ENCODE results near the gene SYTL2.
"Not testable (repeated sequence)": the region's sequence is repeated elsewhere in the genome, so short reads cannot be mapped to it uniquely, and the experiment has no call there.

SYTL2 gene

GRCh38 chr11:85787809-85788760, 22.9 kb downstream of the SYTL2 start:
- no peak for DNase-seq

GRCh38 chr11:85787168-85787567, 23.8 kb downstream of the SYTL2 start:
- no peak for DNase-seq

DNA sequence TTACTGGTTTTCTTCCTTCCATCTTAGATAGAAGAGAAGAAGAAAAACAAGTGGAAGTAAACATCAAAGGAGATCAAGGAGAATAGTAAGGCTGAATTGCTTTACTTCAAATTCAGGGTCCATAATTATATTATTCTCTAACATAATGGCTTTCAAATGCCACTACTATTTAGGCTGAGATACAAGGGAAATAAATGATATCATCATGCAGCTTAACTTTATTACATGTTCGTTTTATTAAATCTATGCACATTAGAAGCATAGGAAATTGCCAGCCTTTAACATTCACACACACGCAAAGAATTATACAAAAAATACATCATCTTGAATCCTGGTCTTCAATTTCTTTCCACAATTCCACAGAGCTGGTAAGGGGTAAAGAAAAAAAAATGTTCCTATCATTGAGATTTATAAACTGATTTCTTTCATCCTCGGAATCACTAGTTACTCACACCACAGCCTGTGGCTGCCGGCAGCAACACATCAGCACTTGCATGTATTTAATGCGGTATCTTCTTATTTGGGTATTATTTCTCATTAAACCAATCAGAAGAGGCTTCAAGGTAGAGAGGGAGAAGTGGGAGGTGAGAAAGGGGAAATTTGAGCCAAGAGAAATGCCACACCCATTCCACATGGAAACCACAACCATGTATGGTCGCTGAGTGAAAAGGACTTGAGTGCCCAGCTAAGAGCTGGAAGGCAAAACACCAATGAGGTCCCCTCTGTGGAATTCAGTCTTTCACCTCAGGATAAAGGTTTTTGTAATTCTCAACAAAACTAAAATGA, 26.3 kb downstream of the SYTL2 start:
- no peak for DNase-seq

GRCh38 chr11:85783758-85784157, 27.2 kb downstream of the SYTL2 start:
- DNase-seq: no peak

- not testable (repeated sequence) for DNase-seq
These were observed 30.0 kb downstream of the SYTL2 start for GRCh38 chr11:85780780-85781517.

DNA sequence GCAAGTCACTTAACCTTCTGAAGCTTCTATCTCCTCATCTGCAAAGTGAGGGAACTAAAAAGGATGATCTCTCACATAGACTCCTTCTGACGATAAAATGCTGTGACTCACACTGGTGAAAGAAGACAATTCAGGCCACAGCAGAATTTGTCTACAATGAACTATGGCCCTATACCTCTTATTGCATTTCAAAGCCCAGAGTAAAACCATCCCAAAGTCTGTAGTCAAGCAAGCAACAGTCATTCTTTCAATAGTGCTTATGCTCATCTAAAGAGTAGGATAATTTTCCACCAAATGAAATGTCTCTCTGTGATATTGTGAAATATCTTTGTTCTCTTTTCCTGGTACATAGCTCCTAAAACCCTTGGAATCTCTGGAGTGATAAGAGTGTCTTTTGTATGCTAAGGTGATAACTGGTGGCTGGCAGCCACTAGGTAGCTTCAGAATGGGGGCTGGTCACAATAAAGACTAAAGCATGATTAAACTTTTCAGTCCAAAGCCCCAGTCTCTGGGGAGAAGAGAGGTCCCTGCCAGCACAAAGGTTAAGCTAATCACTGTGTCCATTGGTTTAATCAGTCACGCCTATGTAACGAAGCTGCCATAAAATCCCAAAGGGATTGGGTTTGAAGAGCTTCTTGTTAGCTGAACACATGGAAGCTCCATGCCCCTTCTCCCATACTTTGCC, 30.8 kb downstream of the SYTL2 start:
- no peak for DNase-seq

DNA sequence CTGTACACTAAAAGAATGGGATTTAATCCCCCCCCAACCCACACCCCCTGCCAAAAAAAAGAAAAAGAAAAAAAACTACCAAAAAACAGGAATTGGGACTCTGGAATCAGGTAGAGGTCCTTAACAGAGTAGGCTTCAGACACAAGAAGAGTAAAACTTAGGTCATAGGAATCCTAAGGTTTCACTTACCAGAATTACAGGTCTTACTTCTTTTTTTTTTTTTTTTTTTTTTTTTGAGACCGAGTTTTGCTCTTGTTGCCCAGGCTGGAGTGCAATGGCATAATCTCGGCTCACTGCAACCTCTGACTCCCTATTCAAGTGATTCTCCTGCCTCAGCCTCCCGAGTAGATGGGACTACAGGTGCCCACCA, 33.4 kb downstream of the SYTL2 start:
- not testable (repeated sequence) for DNase-seq

DNA sequence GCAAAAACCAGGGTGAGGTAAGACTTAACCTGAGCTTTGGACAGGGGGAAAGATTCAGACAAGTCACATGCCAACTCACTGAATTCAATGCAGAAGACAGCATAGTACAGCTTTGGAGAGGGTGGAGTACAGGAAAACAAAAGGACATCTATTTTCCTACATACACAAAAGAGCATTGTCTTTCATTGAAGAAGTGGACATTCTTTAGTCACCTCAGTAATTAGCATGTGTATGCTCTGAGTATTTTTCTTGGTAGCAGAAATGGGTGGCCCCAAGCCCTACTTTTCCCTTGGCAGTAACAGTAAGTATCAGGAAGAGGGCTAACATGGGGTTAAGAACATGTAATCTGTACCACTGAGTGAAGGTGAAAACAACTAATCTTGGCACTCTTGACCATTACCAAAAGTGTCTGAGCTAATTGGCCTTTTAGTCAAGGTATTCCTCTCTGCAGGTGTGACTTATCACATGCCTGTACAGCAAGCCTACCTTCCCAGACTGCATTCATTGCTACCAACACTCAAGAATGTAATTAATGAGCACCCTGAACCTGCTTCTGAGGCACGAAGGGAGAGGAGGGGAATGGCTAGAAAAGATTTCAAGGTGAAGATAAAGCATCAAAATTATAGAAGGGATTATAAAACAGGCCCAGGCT, 33.9 kb downstream of the SYTL2 start:
- no peak for DNase-seq

DNA sequence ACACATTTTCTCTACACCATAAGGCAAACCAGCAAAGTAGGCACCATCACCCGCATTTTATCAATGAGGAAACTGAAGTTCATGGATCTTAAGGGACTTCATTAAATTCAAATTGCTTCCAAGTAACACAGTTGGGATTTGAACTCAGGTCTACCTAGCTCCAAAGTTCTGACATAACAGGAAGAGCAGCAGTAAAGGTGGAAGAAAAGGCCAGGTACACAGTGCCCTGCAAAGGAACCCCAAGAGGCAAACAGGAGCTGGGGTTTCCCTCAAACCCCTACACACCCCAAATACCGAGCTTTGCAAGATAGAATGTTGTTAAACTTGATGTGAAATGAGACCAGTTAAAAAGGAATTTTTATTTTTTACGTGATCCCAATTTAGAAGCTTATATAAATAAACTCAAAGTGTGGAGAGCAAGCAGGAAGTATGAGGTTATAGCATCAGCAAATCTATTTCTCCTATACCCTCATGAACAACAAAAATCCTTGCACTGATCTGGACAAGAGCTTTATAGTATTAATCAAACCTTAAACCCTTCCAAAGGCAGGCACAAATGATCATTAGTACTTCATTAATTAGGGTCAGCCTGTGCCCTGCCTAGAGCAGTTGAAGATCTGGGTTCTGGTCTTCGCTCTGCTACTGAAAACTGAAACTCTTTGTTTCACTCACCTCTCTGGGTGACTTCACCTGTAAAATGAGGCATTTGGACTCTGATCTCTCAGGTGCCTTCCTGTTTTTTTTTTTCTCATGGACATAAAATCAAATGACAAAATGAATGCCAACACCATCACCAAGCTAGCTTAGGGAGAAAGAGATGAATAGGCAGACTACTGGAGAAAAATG, 36.5 kb downstream of the SYTL2 start:
- no peak for DNase-seq

GRCh38 chr11:85772695-85773094, 38.2 kb downstream of the SYTL2 start:
- DNase-seq: no peak

- DNase-seq: no peak
These were observed 39.4 kb downstream of the SYTL2 start for GRCh38 chr11:85771568-85771967.

- no peak for DNase-seq
These were observed 41.2 kb downstream of the SYTL2 start for GRCh38 chr11:85769771-85770170.

- DNase-seq: no peak
These were observed 42.3 kb downstream of the SYTL2 start for GRCh38 chr11:85768473-85769146.

- no peak for DNase-seq
These were observed 43.5 kb downstream of the SYTL2 start for GRCh38 chr11:85767246-85767945.

GRCh38 chr11:85766721-85767161, 44.2 kb downstream of the SYTL2 start:
- DNase-seq: no peak

GRCh38 chr11:85764796-85765195, 46.1 kb downstream of the SYTL2 start:
- no peak for DNase-seq

DNA sequence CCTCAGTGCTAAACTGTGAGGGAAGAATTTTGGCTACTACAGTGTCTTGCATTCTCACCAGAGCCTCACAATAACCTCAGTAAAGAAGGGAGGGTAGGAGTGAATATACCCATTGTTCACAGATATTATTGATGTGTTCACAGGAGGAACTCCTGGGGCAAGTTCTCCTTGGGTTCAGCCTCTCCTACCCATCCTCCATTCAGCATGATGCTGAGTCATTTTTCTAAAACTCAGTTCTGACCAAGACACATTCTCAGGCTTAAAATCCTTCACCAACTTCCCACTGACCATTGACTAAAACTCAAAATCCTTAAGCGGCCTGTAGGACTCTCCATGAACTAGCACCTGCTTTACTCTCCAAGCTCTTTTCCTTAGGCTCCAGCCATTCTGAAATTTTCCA, 48.7 kb downstream of the SYTL2 start:
- DNase-seq: no peak

GRCh38 chr11:85759915-85760314, 51.0 kb downstream of the SYTL2 start:
- DNase-seq: no peak

- no peak for DNase-seq
These were observed 52.4 kb downstream of the SYTL2 start for GRCh38 chr11:85758480-85759039.
